Activated gamma-delta T cell treated with anti-CD3 and anti-CD28 coated beads, Interleukin-2, amount 50 U/mL, for 16 hours (primary cell): ENCODE results near the gene SMG9.

Source experiments
- DNase-seq: peaks from one replicate; pipeline ENCODE4 v3.0.0-alpha.2; 2020; ENCODE audit warnings: low read depth

Gene SMG9, protein sequence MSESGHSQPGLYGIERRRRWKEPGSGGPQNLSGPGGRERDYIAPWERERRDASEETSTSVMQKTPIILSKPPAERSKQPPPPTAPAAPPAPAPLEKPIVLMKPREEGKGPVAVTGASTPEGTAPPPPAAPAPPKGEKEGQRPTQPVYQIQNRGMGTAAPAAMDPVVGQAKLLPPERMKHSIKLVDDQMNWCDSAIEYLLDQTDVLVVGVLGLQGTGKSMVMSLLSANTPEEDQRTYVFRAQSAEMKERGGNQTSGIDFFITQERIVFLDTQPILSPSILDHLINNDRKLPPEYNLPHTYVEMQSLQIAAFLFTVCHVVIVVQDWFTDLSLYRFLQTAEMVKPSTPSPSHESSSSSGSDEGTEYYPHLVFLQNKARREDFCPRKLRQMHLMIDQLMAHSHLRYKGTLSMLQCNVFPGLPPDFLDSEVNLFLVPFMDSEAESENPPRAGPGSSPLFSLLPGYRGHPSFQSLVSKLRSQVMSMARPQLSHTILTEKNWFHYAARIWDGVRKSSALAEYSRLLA

DNA sequence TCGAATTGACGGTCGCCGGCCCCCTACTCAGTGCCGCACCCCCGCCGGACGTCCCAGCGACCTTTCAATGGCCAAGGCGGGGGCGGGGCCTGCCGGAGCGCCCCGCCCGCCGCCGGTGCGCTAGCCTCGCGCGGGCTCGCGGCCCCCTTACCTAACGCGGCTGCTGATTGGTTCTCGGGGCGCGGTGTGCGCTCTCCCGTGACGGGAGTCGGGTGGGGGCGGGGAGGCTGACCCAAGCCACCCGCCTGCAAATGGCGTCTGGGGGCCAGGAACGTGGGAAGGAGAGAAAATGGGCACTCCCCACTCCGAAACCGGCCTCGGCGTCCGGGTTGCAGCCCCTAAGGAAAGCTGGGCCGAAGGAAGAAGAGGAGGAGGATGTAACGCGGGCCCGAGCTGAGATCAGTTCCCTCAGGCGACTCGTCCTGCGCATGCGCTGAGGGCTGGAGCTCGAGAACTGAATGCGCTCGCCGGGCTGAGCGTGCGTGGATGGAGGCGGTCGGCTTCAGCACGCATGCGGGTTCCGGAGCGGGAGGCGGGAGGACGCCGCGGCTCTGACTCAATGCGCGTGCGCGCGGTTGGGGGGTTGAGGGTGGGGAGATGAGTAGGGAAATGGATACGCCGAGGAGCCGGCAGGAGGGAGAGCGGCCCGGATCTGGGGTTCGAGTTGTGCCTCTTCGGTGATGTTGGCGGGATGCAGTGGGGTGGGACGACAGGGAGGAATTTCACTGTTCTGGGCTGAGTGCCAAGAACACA, at the start of gene SMG9:
Gene SMG9 (minus strand): TSS at position 460 of the 753 bp plus-strand sequence. CDS start 4,221 bp downstream, outside the sequence.
- peak; percentile 96 for DNase-seq

DNA sequence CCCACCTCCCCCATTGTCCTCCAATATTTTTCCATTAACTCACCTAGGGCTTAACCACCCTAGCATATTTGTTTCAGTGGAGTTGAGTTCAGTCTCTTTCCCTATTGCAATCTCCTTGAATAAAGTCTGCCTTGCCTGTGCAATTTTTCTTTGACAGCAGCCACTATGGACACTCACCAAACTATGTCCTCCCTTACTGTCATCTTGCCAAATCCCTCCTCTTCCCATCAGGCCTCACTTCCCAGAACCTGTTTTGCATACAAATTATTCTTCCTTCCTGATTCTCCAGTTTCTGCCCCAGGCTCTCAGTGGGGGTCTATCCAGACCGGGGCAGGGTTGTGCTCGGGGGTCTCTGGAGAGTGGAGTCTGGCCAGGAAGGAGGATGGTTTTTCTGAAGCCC, 49.7 kb upstream of the SMG9 start:
- no peak for DNase-seq

DNA sequence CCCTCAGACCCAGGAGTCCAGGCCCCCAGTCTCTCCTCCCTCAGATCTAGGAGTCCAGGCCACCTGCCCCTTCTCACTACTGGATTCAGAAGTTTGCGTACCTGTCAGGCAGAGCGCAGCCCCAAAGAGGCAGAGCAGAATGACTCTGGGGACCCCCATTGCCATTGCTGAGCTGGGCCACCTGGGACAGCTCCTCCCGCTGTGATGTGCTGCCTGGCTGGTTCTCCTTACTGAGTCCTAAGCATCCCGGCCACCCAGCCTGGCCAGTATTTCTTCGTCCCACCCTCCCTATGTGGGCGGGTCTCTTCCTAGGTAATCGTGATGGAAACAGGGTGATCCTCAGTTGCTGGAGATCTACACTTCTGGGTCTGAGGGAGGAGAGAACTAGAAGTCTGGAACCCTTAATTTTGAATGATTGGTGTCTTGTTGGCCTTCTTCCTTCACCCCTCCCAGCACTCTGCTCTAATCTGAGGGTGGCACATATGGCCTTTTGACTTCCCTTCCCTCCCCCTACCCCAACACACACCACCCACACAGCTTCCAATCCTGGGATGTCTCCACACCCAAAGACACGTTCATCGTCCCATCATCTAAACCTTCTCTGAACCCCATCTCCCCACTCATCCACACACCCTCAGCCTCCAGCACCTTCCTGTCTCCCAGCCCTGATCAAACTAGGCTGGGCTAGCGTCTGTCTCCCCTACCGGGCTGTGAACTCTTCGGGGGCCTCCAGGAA, 47.6 kb upstream of the SMG9 start, which contains the start of gene LYPD5:
Gene LYPD5 (minus strand): TSS at position 232 of the 736 bp plus-strand sequence. CDS start 67 bp downstream, at position 165.
- no peak for DNase-seq

DNA sequence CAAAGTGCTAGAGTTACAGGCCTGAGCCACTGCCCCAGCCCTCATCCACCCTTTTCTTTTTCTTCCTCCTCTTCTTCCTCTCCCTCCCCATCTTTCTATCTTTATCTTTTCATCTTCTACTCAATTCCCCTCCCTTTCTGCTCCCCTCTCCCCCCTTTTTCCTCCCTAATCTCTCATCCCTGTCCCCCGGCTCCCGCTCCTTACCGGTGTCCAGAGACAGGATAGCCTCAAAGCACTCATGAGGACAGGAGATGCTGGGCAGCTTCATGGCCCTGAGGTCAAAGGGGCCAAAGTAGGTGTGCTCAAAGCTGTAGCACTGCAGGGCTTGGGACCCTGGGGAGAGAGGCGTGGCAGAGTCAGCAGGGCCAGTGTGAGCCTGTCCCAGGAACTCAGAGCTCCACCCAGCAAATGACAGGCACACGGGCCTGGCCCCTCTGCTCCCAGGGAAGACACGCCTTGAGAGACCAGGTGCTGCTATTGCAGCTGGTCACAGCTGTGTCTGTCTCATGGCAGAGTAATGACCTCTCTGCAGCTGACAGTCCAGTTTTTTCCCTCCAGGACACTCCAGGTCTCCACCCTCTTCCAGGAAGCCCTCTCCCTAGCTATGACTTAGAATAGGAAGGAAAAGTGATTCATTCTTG, 44.9 kb upstream of the SMG9 start:
- no peak for DNase-seq

DNA sequence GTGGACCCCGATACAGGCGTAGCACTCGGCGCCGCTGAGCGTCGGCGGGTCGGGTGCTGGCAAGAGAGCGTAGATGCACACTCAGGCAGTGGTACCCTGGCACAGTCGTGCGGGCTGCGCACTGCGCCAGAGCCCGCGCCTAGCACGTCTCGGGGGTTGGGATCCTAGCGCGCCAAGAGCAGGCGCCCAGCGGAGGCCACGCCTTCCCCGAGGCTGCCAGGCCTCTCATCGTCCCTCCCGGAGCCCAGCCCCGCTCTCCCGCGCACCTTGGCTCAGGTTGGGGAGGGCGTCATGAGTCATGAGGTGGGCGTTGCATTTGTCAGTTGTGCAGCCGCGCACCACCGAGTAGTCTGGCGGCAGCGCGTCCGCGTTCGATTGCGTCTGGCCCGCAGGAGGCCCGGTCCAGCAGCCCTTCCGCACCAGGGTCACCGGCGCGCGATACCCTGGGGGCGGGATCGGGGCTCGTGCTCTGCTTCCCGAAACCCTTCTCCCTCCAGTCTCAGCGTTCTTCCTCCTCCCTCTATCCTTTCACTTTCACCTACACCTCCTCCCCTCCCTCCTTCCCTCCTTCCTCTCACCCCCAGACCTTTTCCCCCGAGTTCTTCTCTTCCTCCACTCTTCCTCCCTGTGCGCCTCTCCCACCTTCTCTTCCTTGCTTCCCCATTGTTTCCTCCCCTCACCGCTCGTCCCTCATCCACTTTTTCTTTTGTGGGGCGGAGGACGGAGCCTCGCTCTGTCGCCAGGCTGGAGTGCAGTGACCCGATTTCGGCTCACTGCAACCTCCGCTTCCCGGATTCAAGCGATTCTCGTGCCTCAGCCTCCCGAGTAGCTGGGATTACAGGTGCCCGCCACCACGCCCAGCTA, 44.0 kb upstream of the SMG9 start:
- DNase-seq, result peak; percentile 48

DNA sequence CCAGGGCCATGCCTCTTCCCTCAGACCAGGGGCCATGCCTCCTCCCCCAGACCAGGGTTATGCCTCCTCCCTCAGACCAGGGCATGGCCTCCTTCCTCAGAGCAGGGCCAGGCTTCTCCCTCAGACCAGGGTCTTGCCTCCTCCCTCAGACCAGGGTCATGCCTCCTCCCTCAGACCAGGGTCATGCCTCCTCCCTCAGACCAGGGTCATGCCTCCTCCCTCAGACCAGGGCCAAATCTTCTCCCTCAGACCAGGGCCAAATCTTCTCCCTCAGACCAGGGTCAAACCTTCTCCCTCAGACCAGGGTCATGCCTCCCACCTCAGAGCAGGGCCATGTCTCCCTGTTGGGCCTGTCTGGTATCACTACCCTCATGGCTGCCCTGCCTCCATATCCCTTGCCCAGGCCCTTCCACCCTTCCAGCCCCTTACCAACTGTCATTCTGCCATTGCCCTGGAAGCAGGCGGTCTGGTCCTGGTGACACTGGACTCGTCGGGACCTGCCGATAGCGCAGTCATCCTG, 43.3 kb upstream of the SMG9 start:
- DNase-seq, result no peak

DNA sequence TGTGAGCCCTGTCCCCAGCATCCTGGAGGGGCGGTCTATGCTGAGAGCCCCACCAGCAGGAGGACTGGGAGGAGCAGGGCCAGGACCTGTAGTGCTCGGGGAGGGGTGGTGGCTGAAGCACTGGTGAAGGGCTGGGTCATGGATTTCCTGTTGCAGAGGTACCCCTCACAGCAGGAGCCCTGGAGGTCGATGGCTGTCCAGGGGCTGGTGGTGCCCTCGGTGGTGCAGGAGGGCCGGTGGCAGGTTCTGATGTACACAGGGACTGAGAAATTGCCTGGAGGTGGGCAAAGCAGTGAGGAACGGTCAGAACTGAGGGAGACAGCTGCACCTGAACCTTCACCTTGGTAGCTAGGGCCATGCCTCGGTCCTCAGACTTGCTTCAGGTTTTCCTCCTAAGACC, 42.8 kb upstream of the SMG9 start:
- DNase-seq, result no peak

DNA sequence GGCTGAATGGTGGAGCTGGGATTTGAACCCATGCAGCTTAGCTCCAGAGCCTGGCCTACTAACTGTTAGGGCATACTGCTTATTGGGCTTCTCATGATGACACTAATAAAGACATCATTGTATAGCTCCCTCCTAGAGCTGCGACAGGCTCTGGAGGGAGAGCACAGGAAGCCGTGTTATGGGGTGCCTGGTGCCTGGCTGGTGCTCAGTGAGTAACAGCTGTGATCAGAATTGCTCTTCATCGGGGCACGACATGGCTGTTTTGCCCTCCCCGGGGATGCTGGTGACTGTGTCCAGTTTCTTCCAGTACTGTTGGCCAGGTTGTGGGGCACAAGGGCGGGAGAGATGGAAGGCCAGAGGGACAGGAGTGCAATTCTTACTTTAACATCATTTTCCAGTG, 42.4 kb upstream of the SMG9 start:
- no peak for DNase-seq

DNA sequence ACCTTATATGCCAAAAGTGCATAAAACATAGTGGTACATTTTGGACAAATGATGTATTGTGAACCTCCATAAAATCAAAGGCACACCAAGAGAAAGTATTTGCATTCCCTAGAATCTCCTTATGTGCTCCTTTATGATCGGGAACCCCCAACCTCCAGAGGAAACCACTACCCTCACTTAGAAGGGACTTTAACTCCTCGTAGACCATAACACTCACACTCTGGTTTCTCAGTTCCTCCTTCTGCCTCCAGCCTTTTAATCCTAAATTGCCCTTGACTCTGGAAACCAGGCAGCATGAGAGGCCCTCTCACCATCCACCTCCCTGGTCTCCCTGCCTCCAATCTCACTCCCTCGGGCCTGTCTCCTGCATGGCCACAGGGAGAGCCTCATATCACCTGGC, 35.8 kb upstream of the SMG9 start:
- DNase-seq, result no peak

DNA sequence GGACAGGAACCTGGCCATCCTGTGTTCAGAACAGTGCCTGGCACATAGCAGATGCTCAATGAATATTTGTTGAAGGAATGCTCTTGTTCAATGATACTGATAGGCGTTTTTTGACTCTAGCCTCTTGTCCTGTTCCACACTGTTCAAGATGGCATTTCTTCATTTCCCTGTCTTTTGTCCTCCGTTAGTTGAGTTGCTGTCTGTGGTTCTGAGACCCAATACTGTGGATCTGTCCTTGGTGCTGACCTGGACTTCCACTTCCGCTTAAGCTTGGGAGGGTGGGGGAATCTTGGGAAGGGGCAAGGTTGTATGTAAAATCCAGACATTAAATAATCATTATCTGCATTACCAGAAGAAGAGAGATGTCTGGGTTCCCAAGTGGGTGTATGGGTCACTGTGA, 34.3 kb upstream of the SMG9 start:
- no peak for DNase-seq

DNA sequence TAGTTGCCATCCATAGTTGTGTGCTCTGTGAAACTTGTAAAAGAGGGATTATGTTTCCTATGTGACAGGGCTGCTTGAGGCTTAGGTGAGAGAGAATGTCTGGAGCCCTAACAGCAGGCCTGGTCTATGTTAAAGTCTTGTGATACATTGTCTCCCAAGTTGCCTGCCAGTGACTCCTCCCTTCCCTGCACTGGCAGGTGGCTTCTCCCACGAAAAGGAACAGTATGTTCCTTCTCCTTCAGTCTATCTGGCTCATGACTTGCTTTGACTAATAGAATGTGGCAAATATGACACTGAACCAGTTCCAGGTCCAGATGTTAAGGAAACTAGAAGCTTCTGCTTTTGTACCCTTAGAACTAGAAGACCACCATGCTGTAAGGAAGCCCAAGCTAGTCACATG, 31.9 kb upstream of the SMG9 start:
- DNase-seq, result no peak

DNA sequence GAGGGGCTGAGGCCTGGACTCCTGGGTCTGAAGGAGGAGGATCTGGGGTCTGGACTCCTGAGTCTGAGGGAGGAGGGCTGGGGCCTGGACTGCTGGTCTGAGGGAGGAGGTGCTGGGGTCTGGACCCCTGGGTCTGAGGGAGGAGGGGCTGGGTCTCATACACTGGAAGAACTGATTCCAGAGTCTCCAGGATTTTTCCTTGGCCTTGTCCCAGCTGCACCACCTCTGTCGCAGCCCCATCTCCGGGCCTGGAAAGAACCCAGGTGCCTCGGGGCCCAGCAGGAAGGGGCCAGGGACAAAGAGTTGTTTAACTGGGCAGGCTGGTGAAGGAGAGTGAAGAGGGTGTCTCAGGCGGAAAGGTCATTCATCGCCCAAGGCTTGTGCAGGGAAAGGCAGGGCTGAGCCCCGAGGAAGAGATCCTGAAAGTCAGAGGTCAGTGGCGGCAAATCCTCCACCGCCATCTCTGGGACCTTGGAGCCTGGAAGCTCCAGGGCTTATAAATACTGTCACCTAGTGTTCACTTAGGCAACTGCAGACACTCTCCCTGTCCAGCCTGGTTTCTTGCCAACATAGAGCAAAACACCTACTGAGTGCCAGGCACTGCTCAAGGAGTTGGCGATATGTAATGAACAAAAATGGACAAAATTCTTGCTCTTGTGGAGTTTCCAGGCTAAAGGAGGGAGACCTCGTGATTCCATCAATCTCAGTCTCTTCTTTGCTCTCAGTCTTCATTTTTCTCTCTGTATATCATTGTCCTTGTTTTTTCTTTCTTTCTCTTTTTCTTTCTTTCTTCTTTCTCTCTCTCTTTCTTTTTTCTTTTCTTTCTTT, 30.4 kb upstream of the SMG9 start:
- DNase-seq, result peak; percentile 16

DNA sequence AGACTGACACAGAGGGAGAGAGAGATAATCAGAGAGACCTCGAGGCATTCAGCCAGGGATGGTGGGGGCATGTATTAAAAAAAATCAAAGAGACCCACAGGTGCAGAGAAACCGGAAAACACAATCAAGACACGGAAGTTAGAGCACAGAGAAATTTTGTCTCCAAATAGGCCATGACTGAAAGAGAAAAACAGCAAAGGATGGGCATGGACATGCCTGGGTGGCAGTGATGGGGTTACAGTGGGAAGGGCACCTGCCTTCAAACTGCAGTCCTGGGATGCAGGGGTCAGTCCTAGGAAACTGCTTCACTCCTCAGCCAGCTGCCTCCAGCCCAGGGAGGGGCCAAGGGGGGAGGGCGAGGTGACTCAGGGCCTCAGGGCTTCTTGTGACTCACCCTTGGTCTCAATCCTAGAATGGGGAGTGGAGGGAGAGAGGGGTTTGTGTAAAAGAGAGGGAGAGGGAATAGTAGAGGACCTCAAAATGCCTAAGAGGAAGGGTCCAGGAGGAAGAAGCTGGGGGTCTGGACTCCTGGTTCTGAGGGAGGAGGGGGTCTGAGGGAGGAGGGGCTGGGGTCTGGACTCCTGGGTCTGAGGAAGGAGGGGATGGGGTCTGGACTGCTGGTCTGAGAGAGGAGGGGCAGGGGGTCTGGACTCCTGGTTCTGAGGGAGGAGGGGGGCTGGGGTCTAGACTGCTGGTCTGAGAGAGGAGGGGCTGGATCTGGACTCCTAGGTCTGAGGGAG, 29.6 kb upstream of the SMG9 start:
- peak; percentile 19 for DNase-seq

DNA sequence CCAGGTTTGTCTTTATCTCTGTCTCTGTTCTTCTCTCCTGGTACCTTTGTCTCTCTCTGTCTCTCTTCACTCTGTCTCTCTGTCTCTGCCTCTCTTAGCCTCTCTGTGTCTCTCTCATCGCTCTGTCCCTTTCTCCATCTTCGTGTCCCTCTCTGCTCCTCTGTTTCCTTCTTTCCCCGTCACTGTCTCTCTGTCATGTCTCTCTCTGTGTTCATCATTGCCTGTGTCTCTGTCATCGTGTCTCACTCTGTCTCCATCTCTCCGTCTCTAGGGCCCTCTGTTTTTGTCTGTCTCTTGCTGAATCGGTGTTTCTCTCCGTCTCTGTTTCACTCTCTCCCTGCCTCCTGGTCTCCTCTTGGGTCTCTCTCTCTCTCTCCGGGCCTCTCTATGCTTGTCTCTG, 28.9 kb upstream of the SMG9 start:
- DNase-seq, result no peak

DNA sequence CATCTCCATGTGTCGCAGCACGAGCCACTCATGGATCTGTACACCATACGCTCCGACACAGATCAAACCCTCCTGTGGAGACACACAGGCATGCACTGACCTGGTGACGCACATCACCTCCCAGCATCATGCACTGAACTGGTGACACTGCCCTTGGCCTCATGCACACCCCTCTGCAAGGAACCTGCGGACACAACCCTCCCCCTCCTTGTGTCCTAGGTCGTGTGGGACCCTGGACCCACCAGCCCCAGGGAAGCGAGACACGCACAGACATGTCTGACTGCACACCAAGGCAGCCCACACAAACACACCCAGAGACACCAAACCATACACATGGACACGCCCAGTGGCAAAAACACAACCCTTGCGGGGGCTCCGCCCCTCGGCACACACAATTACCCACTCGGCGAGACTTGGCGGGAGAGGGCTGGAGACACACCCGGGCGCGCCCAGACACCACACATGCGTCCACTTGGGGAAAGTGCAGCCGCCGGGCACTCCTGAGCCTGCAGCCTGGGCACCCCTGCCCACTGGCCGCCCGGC, 28.0 kb upstream of the SMG9 start:
- DNase-seq, result no peak

DNA sequence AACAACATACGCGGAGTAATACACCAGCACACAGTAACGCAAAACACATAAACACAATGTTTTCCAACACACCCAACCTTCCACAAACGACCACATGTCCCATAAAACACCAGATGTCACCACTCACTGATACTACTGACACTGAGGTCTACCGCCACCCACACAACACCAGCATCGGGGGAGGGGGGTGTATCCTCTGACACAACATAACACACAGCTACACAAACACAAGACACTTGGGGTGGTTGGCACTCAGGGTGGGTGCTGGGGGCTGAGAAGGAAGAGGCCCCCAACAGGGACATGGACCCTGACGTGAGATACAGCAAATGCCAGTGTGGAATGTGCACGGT, 27.5 kb upstream of the SMG9 start:
- no peak for DNase-seq

DNA sequence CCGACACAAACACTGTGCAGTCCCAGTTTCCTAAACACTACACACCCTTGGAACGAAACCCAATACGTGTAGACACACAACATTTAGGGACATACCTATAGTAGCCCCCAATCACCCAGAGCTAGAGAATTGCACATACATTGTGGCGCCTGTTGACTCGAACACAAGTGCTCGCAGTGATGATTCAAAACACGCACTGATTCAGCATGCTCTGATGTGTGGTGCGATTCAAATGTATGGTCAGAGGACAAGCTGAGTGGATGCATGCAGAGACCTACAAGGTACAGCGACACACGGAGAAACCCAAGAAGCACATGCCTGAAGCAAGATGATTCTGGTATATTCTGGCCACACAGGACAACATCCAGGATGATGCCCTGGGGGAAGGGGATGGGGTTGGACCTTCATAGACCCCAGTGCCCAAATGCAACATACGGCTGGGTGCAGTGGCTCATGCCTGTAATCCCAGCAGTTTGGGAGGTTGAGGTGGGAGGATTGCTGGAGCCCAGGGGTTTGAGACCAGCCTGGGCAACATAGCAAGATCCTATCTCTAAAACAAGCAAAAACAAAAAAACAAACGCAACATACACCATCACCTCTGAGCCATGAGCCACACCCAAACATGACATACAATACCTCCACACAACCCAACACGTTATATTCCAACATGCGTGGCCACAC, 27.0 kb upstream of the SMG9 start:
- no peak for DNase-seq
